Left renal pelvis (tissue), 4 donors: Measurements from ENCODE around the gene CCDC61. TPM values are rescaled to one million over a fixed set of nuclear protein-coding genes. Genes with fewer than 3 reads are reported as not detected.
A peak's percentile ranks its signal among the peaks of the same experiment; 100 is the strongest.

ENCODE experiments used
- DNase-seq, 4 donors: peaks; one replicate each; pipeline ENCODE4 v3.0.0-alpha.2; 2013; ENCODE audit warnings: low read depth in 4 of 4, low spot score in 3 of 4
- polyA plus RNA-seq, 4 donors: library from polyadenylated mRNA; unstranded; fragments of 120-200 nt; gene quantifications; one replicate each; pipeline ENCODE4 v1.2.1, GENCODE V29; 2013; ENCODE audit not compliant: insufficient read length in 4 of 4

CCDC61 gene
- polyA plus RNA-seq, 4 donors: 9.5 to 16.0 (median 11.4) TPM

DNA sequence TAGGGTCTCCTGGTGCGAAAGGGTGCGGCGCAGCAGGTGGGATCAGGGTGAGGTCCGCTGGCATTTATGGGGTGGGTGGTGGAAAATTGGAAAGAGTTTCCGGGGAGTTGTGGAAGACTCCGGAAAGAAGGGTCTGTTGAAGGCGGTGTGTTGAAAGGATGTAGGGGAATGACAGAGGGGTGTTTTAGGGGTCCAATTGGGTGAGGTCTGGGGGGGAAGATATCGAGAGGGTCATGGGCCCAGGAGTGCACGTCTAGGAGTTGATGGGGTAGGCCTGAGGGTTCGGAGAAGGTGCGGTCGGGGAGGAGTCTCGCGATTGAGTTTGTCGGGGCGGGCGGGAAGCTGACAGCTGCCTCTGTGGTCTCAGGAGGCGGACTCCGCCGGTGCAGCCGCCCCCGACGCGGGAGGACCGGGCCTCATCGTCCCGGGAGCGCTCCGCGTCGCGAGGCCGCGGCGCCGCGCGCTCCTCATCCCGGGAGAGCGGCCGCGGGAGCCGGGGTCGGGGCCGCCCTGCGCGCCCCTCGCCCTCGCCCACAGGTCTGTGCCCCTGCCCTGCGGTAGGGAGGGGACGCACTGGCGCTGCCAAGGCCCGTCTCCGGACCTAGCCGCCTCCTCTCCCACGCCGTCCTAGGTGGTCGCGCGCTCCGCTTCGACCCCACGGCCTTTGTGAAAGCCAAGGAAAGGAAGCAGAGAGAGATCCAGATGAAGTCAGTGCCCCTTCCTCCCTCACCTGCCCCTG is 20.6 kb downstream of the CCDC61 start:
- no peak for DNase-seq

DNA sequence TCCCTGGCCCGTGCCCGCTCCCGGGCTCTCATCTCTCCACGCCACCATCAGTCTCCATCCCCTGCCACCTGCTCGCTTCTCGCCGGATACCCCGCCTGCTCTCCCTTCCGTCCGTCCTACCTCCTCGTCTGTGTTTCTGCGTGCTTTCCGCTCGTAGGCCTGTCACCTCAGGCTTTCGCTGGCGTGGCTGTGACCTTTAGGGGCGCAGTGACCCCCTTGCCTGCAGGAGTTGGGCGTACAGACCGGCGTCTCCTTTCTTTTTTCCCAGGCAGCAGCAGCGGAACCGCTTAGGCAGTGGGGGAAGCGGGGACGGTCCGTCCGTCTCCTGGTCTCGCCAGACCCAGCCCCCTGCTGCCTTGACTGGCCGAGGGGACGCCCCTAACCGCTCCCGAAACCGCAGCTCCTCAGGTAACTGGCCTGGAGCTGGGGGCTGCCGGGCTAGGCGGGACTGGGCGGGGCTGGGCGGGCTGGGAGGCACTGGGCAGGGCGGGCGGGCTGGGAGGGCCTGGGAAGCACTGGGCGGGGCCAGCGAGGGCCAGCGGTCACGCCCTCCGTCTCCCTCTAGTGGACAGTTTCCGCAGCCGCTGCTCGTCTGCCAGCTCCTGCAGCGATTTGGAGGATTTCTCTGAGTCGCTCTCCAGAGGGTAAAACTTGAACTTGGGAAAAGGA is 21.3 kb downstream of the CCDC61 start:
- peak in 1 of 4 donors; percentile 66 for DNase-seq

GRCh38 chr19:46017095-46017429 is 21.8 kb downstream of the CCDC61 start:
- DNase-seq: no peak

GRCh38 chr19:46017874-46018675 is 22.8 kb downstream of the CCDC61 start:
- no peak for DNase-seq

GRCh38 chr19:46018729-46019251 is 23.5 kb downstream of the CCDC61 start:
- no peak for DNase-seq

DNA sequence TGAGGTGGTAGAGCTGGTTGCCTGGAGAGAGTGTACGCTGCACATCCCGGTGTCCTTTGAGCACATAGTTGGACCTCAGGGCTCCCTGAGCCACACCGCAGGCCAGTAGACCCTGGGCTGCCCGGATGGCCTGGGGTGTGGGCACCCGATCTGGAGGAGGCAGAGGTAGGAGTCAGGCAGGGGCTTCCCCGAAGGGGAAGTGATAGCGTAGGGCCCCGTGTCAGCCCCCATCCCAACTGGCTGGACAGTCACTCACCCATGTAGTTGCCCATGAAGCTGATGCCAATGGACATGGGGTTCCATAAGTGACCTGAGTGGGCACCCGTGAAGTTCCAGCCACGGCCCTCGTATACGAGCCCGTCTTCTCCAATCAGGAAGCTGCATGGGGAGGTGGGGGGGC is 24.0 kb downstream of the CCDC61 start:
- no peak for DNase-seq

DNA sequence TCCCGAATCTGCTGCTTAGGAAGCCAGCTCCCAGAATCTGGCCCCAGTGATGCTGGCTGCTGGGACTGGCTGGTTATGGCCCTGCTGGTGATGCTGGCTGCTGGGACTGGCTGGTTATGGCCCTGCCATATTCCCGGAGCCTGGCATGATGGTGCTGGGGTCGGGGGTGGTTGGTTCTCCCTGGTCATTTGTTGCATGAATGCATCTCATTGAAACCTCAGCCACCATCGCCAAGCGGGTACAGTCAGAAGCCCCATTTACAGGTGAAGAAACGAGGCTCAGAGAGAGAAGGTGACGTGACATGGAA is 25.5 kb downstream of the CCDC61 start:
- DNase-seq: no peak

- no peak for DNase-seq
Measured at GRCh38 chr19:46021531-46022041, 26.3 kb downstream of the CCDC61 start.

- DNase-seq: no peak
Measured at GRCh38 chr19:46022061-46022430, 26.8 kb downstream of the CCDC61 start.

GRCh38 chr19:46022431-46023310 is 27.4 kb downstream of the CCDC61 start, which contains the start of gene PGLYRP1:
Gene PGLYRP1, minus strand, starts transcription at chr19:46023053. Its CDS starts 32 bp downstream, at chr19:46023021.
- no peak for DNase-seq

GRCh38 chr19:46023311-46023779 is 28.1 kb downstream of the CCDC61 start:
- no peak for DNase-seq

DNA sequence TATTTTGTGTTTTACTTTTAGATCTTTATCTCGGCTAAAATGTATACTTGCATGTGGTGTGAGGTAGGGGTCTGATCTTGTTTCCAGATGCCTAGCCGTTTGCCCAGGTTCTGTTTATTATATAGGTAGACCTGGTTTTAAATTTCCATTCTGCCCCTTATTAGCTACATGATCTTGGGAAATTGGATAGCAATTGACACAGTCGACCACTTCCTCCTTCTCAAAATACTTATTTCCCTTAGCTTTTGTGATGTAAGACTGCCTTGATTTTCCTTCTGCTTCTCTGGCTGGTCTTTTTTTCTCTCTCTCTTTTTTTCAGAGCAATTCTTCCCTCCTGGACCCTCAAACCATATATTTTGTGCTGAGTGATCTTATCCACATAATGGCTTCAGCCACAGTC is 30.6 kb downstream of the CCDC61 start:
- DNase-seq: no peak

GRCh38 chr19:46030812-46031550 is 35.7 kb downstream of the CCDC61 start:
- DNase-seq: no peak

- DNase-seq: no peak
Measured at GRCh38 chr19:46031781-46032596, 36.7 kb downstream of the CCDC61 start.

DNA sequence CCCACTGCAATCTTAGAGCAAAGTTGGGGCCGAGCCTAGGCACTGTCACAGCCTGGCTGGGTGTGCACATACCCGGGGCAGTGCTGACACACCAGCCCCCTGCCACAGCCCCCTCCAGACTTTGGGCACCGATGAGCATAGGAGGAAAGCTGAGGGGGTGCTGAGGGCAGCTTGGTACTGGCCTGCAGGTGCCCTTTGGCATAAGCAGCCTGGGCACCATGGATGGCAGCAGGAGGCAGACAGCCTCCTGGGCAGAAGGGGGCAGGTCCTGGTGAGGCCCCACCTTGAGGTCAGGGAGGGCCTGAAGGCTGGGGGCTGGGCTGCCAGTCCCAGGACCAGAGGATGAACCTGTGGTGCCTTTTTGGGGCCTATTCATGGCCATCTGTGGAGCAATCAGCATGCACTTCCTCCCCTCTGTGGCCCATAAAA is 37.3 kb downstream of the CCDC61 start:
- no peak for DNase-seq

- DNase-seq: no peak
Measured at GRCh38 chr19:46033401-46033800, 38.1 kb downstream of the CCDC61 start.

- DNase-seq: no peak
Measured at GRCh38 chr19:46035546-46035945, 40.3 kb downstream of the CCDC61 start.

GRCh38 chr19:46035986-46036743 is 40.9 kb downstream of the CCDC61 start:
- no peak for DNase-seq
